ENCODE measurements around the gene NPHP3. TPM values are rescaled to one million over a fixed set of nuclear protein-coding genes. Genes with fewer than 3 reads are reported as not detected.

Gene NPHP3
- total and polyA plus RNA-seq, 2 donors (not counting 1 experiment from before 2014, with no cell fraction given), result 18.4 to 47.8 TPM

- H3K9me3 ChIP-seq (ENCODE audit: control extremely low read depth in 1 of 3, control insufficient read depth in 2 of 3, insufficient read depth in 1 of 3, low read length in 2 of 3), result no peaks in the 10 kb centered on the region
- DNase-seq (no peak), ATAC-seq (ENCODE audit: low read depth) (no peak)
- H3K27me3 ChIP-seq (replicated peaks in 1 of 4; ENCODE audit: control extremely low read depth in 1 of 4, control insufficient read depth in 3 of 4, insufficient read depth in 4 of 4, low read length in 3 of 4), result no peaks in the 10 kb centered on the region
- Mint-ChIP-seq H3K4me3 (no peak overlapping the region), H3K27ac (no peak overlapping the region), H3K9me3 (ENCODE audit: insufficient read depth) (no peaks in the 10 kb centered on the region), H3K4me1 (no peaks in the 10 kb centered on the region), H3K27me3 (no peaks in the 10 kb centered on the region)
- intact Hi-C loops (cut with micrococcal nuclease), result no loop called here
- H3K9ac ChIP-seq (ENCODE audit: low read length), result no peak overlapping the region
- no peaks in the 10 kb centered on the region for H3K4me1 ChIP-seq (ENCODE audit: control insufficient read depth in 2 of 2, insufficient read depth in 2 of 2, low read length in 2 of 2)
- 100% methylated on average over 1 of the region's 2 CpGs for WGBS (ENCODE audit: insufficient coverage)
- CTCF ChIA-PET, result no interaction called here
- H3K36me3 ChIP-seq (replicated peaks in 1 of 2; ENCODE audit: control extremely low read depth in 1 of 2, control insufficient read depth in 1 of 2, extremely low read depth in 1 of 2, insufficient read depth in 2 of 2, low read length in 1 of 2), result peaks cover 21 to 58% of the 10 kb centered on the region in 2 experiments
- H3K79me2 ChIP-seq (ENCODE audit: control insufficient read depth, insufficient read depth, low read length), result no peaks in the 10 kb centered on the region
- H3K27ac ChIP-seq (ENCODE audit: low read length in 2 of 2), result no peak overlapping the region
- TF ChIP-seq EZH2 (IDR thresholded peaks at IDR 0.05; ENCODE audit: borderline replicate concordance, insufficient read depth, low read depth, low read length, poor library complexity, severe bottlenecking) (no peak), CTCF (IDR thresholded peaks at IDR 0.05) (no peak)
- H3K4me2 ChIP-seq (replicated peaks; ENCODE audit: low read depth, low read length, poor library complexity, severe bottlenecking), result no peak overlapping the region
- H4K20me1 ChIP-seq (ENCODE audit: control insufficient read depth, insufficient read depth, low read length, poor library complexity, severe bottlenecking), result no peaks in the 10 kb centered on the region
- POLR2A ChIA-PET, result no interaction called here
- no peak overlapping the region for H2AFZ ChIP-seq (ENCODE audit: insufficient read depth, low read depth, low read length, poor library complexity, severe bottlenecking)
- H3K4me3 ChIP-seq (ENCODE audit: control extremely low read depth in 1 of 5, extremely low read depth in 1 of 5, insufficient read depth in 1 of 5, low read depth in 2 of 5, low read length in 4 of 5), result no peak overlapping the region
Observed at GRCh38 chr3:132703733-132704132, 18.5 kb downstream of the NPHP3 start.

GRCh38 chr3:132695422-132695821 is 26.8 kb downstream of the NPHP3 start:
- Histone ChIP-seq H3K36me3 (replicated peaks in 1 of 2; ENCODE audit: control extremely low read depth in 1 of 2, control insufficient read depth in 1 of 2, extremely low read depth in 1 of 2, insufficient read depth in 2 of 2, low read length in 1 of 2) (peaks cover 13 to 48% of the 10 kb centered on the region in 2 experiments), H3K27me3 (replicated peaks in 1 of 4; ENCODE audit: control extremely low read depth in 1 of 4, control insufficient read depth in 3 of 4, insufficient read depth in 4 of 4, low read length in 3 of 4) (no peaks in the 10 kb centered on the region), H3K4me2 (replicated peaks; ENCODE audit: low read depth, low read length, poor library complexity, severe bottlenecking) (no peak overlapping the region), H3K27ac (ENCODE audit: low read length in 2 of 2) (no peak overlapping the region), H4K20me1 (ENCODE audit: control insufficient read depth, insufficient read depth, low read length, poor library complexity, severe bottlenecking) (no peaks in the 10 kb centered on the region), H3K4me3 (ENCODE audit: control extremely low read depth in 1 of 5, extremely low read depth in 1 of 5, insufficient read depth in 1 of 5, low read depth in 2 of 5, low read length in 4 of 5) (no peak overlapping the region), H3K4me1 (ENCODE audit: control insufficient read depth in 2 of 2, insufficient read depth in 2 of 2, low read length in 2 of 2) (no peaks in the 10 kb centered on the region), H2AFZ (ENCODE audit: insufficient read depth, low read depth, low read length, poor library complexity, severe bottlenecking) (no peak overlapping the region), H3K9ac (ENCODE audit: low read length) (no peak overlapping the region), H3K9me3 (ENCODE audit: control extremely low read depth in 1 of 3, control insufficient read depth in 2 of 3, insufficient read depth in 1 of 3, low read length in 2 of 3) (no peaks in the 10 kb centered on the region), H3K79me2 (ENCODE audit: control insufficient read depth, insufficient read depth, low read length) (no peaks in the 10 kb centered on the region)
- Mint-ChIP-seq H3K27me3 (no peaks in the 10 kb centered on the region), H3K4me3 (no peak overlapping the region), H3K4me1 (no peaks in the 10 kb centered on the region), H3K9me3 (ENCODE audit: insufficient read depth) (no peaks in the 10 kb centered on the region), H3K27ac (no peak overlapping the region)
- ATAC-seq (ENCODE audit: low read depth) (no peak), DNase-seq (no peak)
- intact Hi-C loops (cut with micrococcal nuclease), result no loop called here
- CTCF ChIA-PET, result interaction anchor here (0.7 kb wide), 1 partner anchor 140 kb away, joined by 4 read pairs; no protein-coding TSS in a partner anchor
- WGBS (ENCODE audit: insufficient coverage), result no CpG with 5 or more reads among the region's 1 CpG
- TF ChIP-seq CTCF (IDR thresholded peaks at IDR 0.05) (no peak), EZH2 (IDR thresholded peaks at IDR 0.05; ENCODE audit: borderline replicate concordance, insufficient read depth, low read depth, low read length, poor library complexity, severe bottlenecking) (no peak)
- POLR2A ChIA-PET, result no interaction called here

Data from B cell (primary cell).